B cell (primary cell): ENCODE measurements around the gene PEBP1. TPM values are rescaled to one million over a fixed set of nuclear protein-coding genes. Genes with fewer than 3 reads are reported as not detected.

ENCODE experiments used
- ATAC-seq: fragments of 200-7000 bp; cut with Tn5 transposase; one replicate; pipeline ENCODE4 v1.10.0; 2021; ENCODE audit warnings: low read depth, mild to moderate bottlenecking, moderate number of reproducible peaks, moderate library complexity
- CTCF ChIA-PET: fragments of 350-600 bp; sonication (Branson Sonifier 250); formaldehyde crosslinking; loops from one replicate; lab custom pipeline; 2021; ENCODE audit warnings: antibody characterized with exemption, inconsistent platforms; lab: Charles Lee
- POLR2A ChIA-PET: fragments of 350-600 bp; sonication (Branson Sonifier 250); formaldehyde crosslinking; loops from one replicate; lab custom pipeline; 2021; ENCODE audit warnings: antibody characterized with exemption; lab: Charles Lee
- DNase-seq: peaks from one replicate; pipeline ENCODE4 v3.0.0; 2013
- H2AFZ ChIP-seq: 2 replicates; pipeline ENCODE4 v1.6.1; 2012; ENCODE audit warnings: mild to moderate bottlenecking, low read depth, low read length; ENCODE audit not compliant: insufficient read depth, poor library complexity, severe bottlenecking
- H3K27ac ChIP-seq, 2 donors: 1 replicate in 1 of 2; 2 replicates in 1 of 2; pipeline ENCODE4 v1.5.1; 2012 to 2013; ENCODE audit warnings: low read length in 2 of 2, mild to moderate bottlenecking in 2 of 2, moderate library complexity in 1 of 2
- H3K27me3 ChIP-seq, 4 experiments: fragments of 200-600 bp in 1 of 4; sonication (generic) in 1 of 4; replicated peaks in 1 of 4; 1 replicate in 2 of 4; 2 replicates in 2 of 4; pipeline versions ENCODE4 v1.6.1 to v1.7.0; 2013 to 2016; ENCODE audit warnings: low read length in 3 of 4, mild to moderate bottlenecking in 2 of 4, mixed read lengths in 1 of 4, moderate library complexity in 1 of 4; ENCODE audit not compliant: insufficient read depth in 4 of 4, control insufficient read depth in 3 of 4; ENCODE audit errors: control extremely low read depth in 1 of 4
- H3K36me3 ChIP-seq, 2 experiments: replicated peaks in 1 of 2; 1 replicate in 1 of 2; 2 replicates in 1 of 2; pipeline versions ENCODE4 v1.6.1 to v1.7.1; 2013; ENCODE audit warnings: low read length in 1 of 2; ENCODE audit not compliant: insufficient read depth in 2 of 2, control insufficient read depth in 1 of 2; ENCODE audit errors: control extremely low read depth in 1 of 2, extremely low read depth in 1 of 2
- H3K4me1 ChIP-seq, 2 donors: fragments of 200-600 bp in 1 of 2; sonication (generic) in 1 of 2; 1 replicate in 1 of 2; 2 replicates in 1 of 2; pipeline versions ENCODE4 v1.5.1 to v1.6.1; 2013 to 2017; ENCODE audit warnings: low read length in 2 of 2; ENCODE audit not compliant: control insufficient read depth in 2 of 2, insufficient read depth in 2 of 2
- H3K4me2 ChIP-seq: replicated peaks from 2 replicates; pipeline ENCODE3; 2012; ENCODE audit warnings: mild to moderate bottlenecking, low read depth, low read length; ENCODE audit not compliant: poor library complexity, severe bottlenecking
- H3K4me3 ChIP-seq, 5 experiments: fragments of 200-600 bp in 1 of 5; sonication (generic) in 1 of 5; 1 replicate in 3 of 5; 2 replicates in 2 of 5; pipeline versions ENCODE4 v1.5.1 to v1.7.0; 2011 to 2016; ENCODE audit warnings: low read length in 4 of 5, mild to moderate bottlenecking in 4 of 5, low read depth in 2 of 5, control low read depth in 1 of 5, moderate library complexity in 1 of 5; ENCODE audit not compliant: insufficient read depth in 1 of 5; ENCODE audit errors: control extremely low read depth in 1 of 5, extremely low read depth in 1 of 5
- H3K79me2 ChIP-seq: fragments of 200-600 bp; sonication (generic); one replicate; pipeline ENCODE4 v1.6.0; 2016; ENCODE audit warnings: low read length; ENCODE audit not compliant: control insufficient read depth, insufficient read depth
- H3K9ac ChIP-seq: fragments of 200-600 bp; sonication (generic); 2 replicates; pipeline ENCODE4 v1.6.1; 2017; ENCODE audit warnings: mild to moderate bottlenecking, low read length, moderate library complexity
- H3K9me3 ChIP-seq, 3 donors: one replicate each; pipeline versions ENCODE4 v1.6.1 to v1.7.1; 2013; ENCODE audit warnings: low read length in 2 of 3; ENCODE audit not compliant: control insufficient read depth in 2 of 3, insufficient read depth in 1 of 3; ENCODE audit errors: control extremely low read depth in 1 of 3
- H4K20me1 ChIP-seq: 2 replicates; pipeline ENCODE4 v1.6.0; 2012; ENCODE audit warnings: mild to moderate bottlenecking, low read length; ENCODE audit not compliant: insufficient read depth, control insufficient read depth, poor library complexity, severe bottlenecking
- H3K27ac Mint-ChIP-seq: one replicate; pipeline ENCODE4 v1.8.0; 2021; ENCODE audit warnings: mixed read lengths
- H3K27me3 Mint-ChIP-seq: one replicate; pipeline ENCODE4 v1.8.0; 2021; ENCODE audit warnings: mixed read lengths
- H3K4me1 Mint-ChIP-seq: one replicate; pipeline ENCODE4 v1.8.0; 2021; ENCODE audit warnings: mixed read lengths
- H3K4me3 Mint-ChIP-seq: one replicate; pipeline ENCODE4 v1.8.0; 2021; ENCODE audit warnings: mixed read lengths
- H3K9me3 Mint-ChIP-seq: one replicate; pipeline ENCODE4 v1.8.0; 2022; ENCODE audit warnings: mixed read lengths; ENCODE audit not compliant: insufficient read depth
- CTCF ChIP-seq: fragments of 200-600 bp; IDR thresholded peaks from one replicate; pipeline ENCODE4 v1.8.0; 2022; ENCODE audit warnings: antibody characterized with exemption, mild to moderate bottlenecking
- EZH2 ChIP-seq: IDR thresholded peaks from 2 replicates; pipeline ENCODE4 v1.6.1; 2012; ENCODE audit warnings: borderline replicate concordance, low read depth, mild to moderate bottlenecking, moderate library complexity, low read length; ENCODE audit not compliant: insufficient read depth, poor library complexity, severe bottlenecking
- WGBS: methylation state at CpG from one replicate; pipeline ENCODE4 v1.1.5; 2013; ENCODE audit warnings: missing lambda C conversion rate; ENCODE audit not compliant: insufficient coverage; 5-methylcytosine and 5-hydroxymethylcytosine counted together
- intact Hi-C: fragments of 100-400 bp; cut with micrococcal nuclease; formaldehyde crosslinking; loops from one replicate; pipeline ENCODE4 v1.10.0; 2022
- polyA plus RNA-seq: library from polyadenylated mRNA; depleted of rRNA; stranded (reverse); fragments of >200 nt; gene quantifications from 2 replicates; pipeline ENCODE4 v1.2.3, GENCODE V29; 2012
- total RNA-seq, 2 donors: library from RNA; stranded (reverse); fragments of 120-200 nt in 1 of 2; gene quantifications; 1 replicate in 1 of 2; 2 replicates in 1 of 2; pipeline versions ENCODE4 v1.2.3 to v1.2.4, GENCODE V29; 2013 to 2022

Gene PEBP1
- total and polyA plus RNA-seq, 2 donors (not counting 1 experiment from before 2014, with no cell fraction given), result 76.6 to 106 TPM

DNA sequence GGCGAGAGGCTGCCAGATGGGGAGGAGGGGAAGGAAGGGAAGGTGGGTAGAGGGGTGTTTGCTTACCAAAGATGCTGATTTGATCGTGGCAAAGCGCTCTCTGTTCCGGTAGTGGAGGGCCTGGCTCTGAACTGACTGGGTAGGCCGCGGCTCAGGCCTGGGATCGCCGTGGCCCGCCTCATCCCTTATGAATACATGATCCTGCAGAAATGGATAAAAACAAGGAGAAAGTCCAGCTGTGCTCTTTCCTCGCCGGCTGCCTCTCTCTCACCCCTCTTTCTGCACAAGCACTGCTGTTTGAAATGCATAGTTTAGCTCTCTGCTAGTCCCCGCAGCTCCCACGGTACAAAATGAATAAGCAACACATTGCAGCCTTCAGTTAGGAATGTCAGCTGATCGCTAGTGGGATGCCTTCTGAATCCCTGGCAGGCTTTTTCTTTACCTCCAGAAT, 53.8 kb downstream of the PEBP1 start:
- H3K4me1 Mint-ChIP-seq, result peaks cover 7% of the 10 kb centered on the region
- Histone ChIP-seq H3K4me2 (no peak overlapping the region), H3K4me1 (no peaks in the 10 kb centered on the region), H2AFZ (no peak overlapping the region), H3K79me2 (no peaks in the 10 kb centered on the region), H3K27me3 (no peaks in the 10 kb centered on the region), H3K9me3 (no peaks in the 10 kb centered on the region), H3K4me3 (no peak overlapping the region), H4K20me1 (no peaks in the 10 kb centered on the region), H3K9ac (no peak overlapping the region), H3K27ac (no peak overlapping the region), H3K36me3 (peaks cover 16 to 44% of the 10 kb centered on the region in 2 experiments)
- DNase-seq (no peak), ATAC-seq (no peak)
- no peak overlapping the region for H3K4me3 Mint-ChIP-seq
- no peak overlapping the region for H3K27ac Mint-ChIP-seq
- no peaks in the 10 kb centered on the region for H3K9me3 Mint-ChIP-seq
- ChIA-PET CTCF (no interaction called here), POLR2A (interaction anchor here (0.5 kb wide), 1 partner anchor 9 kb away, joined by 6 read pairs; no protein-coding TSS in a partner anchor)
- intact Hi-C loops, result loop anchor here (10.0 kb wide), 1 partner anchor 45 kb away; no protein-coding TSS in a partner anchor
- 93% methylated on average over 8 of the region's 14 CpGs for WGBS
- TF ChIP-seq EZH2 (no peak), CTCF (no peak)
- no peaks in the 10 kb centered on the region for H3K27me3 Mint-ChIP-seq

GRCh38 chr12:118190266-118190665, 54.3 kb downstream of the PEBP1 start:
- H3K9ac ChIP-seq, result no peak overlapping the region
- Mint-ChIP-seq H3K9me3 (no peaks in the 10 kb centered on the region), H3K27me3 (no peaks in the 10 kb centered on the region), H3K4me1 (peaks cover 7% of the 10 kb centered on the region), H3K4me3 (no peak overlapping the region), H3K27ac (no peak overlapping the region)
- DNase-seq (no peak), ATAC-seq (no peak)
- H3K4me2 ChIP-seq, result no peak overlapping the region
- POLR2A ChIA-PET, result interaction anchor here (0.5 kb wide), 1 partner anchor 8 kb away, joined by 6 read pairs; no protein-coding TSS in a partner anchor
- no peak overlapping the region for H3K27ac ChIP-seq
- TF ChIP-seq CTCF (no peak), EZH2 (no peak)
- no peaks in the 10 kb centered on the region for H3K4me1 ChIP-seq
- H3K36me3 ChIP-seq, result peaks cover 16 to 45% of the 10 kb centered on the region in 2 experiments
- H3K9me3 ChIP-seq, result no peaks in the 10 kb centered on the region
- no peak overlapping the region for H3K4me3 ChIP-seq
- H3K79me2 ChIP-seq, result no peaks in the 10 kb centered on the region
- intact Hi-C loops, result no loop called here
- CTCF ChIA-PET, result no interaction called here
- no peak overlapping the region for H2AFZ ChIP-seq
- WGBS, result 100% methylated on average over 5 of the region's 11 CpGs
- no peaks in the 10 kb centered on the region for H4K20me1 ChIP-seq
- no peaks in the 10 kb centered on the region for H3K27me3 ChIP-seq
